Umbilical cord (tissue), 2 donors: ENCODE measurements around the gene TST. TPM values are rescaled to one million over a fixed set of nuclear protein-coding genes. Genes with fewer than 3 reads are reported as not detected.

Source experiments
- DNase-seq: peaks from one replicate; pipeline ENCODE4 v3.0.0-alpha.2; 2015; ENCODE audit warnings: low spot score
- total RNA-seq: library from RNA; depleted of rRNA; stranded (reverse); fragments of >200 nt; gene quantifications from one replicate; pipeline ENCODE4 v1.2.3, GENCODE V29; 2014; ENCODE audit warnings: low replicate concordance; ENCODE audit not compliant: insufficient read depth

TST gene
- total RNA-seq, 1 donor from 2014 or later: 12.5 TPM

- peak; percentile 22 for DNase-seq
These were observed 34.2 kb upstream of the TST start for GRCh38 chr22:37053310-37054055.

GRCh38 chr22:37052386-37053309 lies 33.4 kb upstream of the TST start:
- DNase-seq: no peak

- DNase-seq: peak; percentile 75
These were observed 32.4 kb upstream of the TST start, which contains the start of gene KCTD17 for GRCh38 chr22:37051391-37052385. TSS of gene KCTD17 (plus strand) at chr22:37051742. CDS start at chr22:37051761, 19 bp downstream.

GRCh38 chr22:37050913-37051312 lies 31.7 kb upstream of the TST start:
- no peak for DNase-seq

- DNase-seq: no peak
These were observed 30.0 kb upstream of the TST start for GRCh38 chr22:37049224-37049623.

GRCh38 chr22:37048133-37048532 lies 28.9 kb upstream of the TST start:
- no peak for DNase-seq

GRCh38 chr22:37047006-37047405 lies 27.8 kb upstream of the TST start:
- no peak for DNase-seq

GRCh38 chr22:37046589-37046988 lies 27.3 kb upstream of the TST start:
- no peak for DNase-seq

GRCh38 chr22:37045958-37046357 lies 26.7 kb upstream of the TST start:
- DNase-seq: peak; percentile 30

GRCh38 chr22:37044634-37045625 lies 25.7 kb upstream of the TST start:
- no peak for DNase-seq

- DNase-seq: no peak
These were observed 24.7 kb upstream of the TST start for GRCh38 chr22:37043828-37044538.

- DNase-seq: no peak
These were observed 24.1 kb upstream of the TST start for GRCh38 chr22:37043209-37043827.

GRCh38 chr22:37039466-37039865 lies 20.2 kb upstream of the TST start:
- no peak for DNase-seq

GRCh38 chr22:37037669-37038068 lies 18.4 kb upstream of the TST start:
- no peak for DNase-seq

GRCh38 chr22:37036655-37037377 lies 17.6 kb upstream of the TST start:
- no peak for DNase-seq

GRCh38 chr22:37033605-37034430 lies 14.6 kb upstream of the TST start:
- DNase-seq: no peak
